T-helper 17 cell (primary cell): Measurements from ENCODE around the gene SMIM24. TPM values are rescaled to one million over a fixed set of nuclear protein-coding genes. Genes with fewer than 3 reads are reported as not detected.
A peak's percentile ranks its signal among the peaks of the same experiment; 100 is the strongest.
"Not testable (repeated sequence)": the region's sequence is repeated elsewhere in the genome, so short reads cannot be mapped to it uniquely, and the experiment has no call there.

Source experiments
- ATAC-seq: fragments of 150-1000 bp; cut with Tn5 transposase; 2 replicates; pipeline ENCODE4 v1.10.0; 2021; ENCODE audit warnings: mild to moderate bottlenecking, moderate library complexity
- DNase-seq, 3 donors: peaks; one replicate each; pipeline versions ENCODE4 v3.0.0 to v3.0.0-alpha.2; 2020 to 2021
- H3K9me3 ChIP-seq: one replicate; pipeline ENCODE4 v1.7.0; 2013; ENCODE audit warnings: low read length, mild to moderate bottlenecking; ENCODE audit not compliant: control insufficient read depth, poor library complexity, severe bottlenecking
- H3K27ac Mint-ChIP-seq: one replicate; pipeline ENCODE4 v1.8.0; 2022; ENCODE audit warnings: mild to moderate bottlenecking, moderate library complexity, mixed read lengths
- H3K27me3 Mint-ChIP-seq: one replicate; pipeline ENCODE4 v1.8.0; 2022; ENCODE audit warnings: mixed read lengths
- H3K36me3 Mint-ChIP-seq: one replicate; pipeline ENCODE4 v1.8.0; 2022; ENCODE audit warnings: low read depth, mixed read lengths
- H3K4me1 Mint-ChIP-seq: one replicate; pipeline ENCODE4 v1.8.0; 2022; ENCODE audit warnings: mild to moderate bottlenecking, mixed read lengths
- H3K4me3 Mint-ChIP-seq: one replicate; pipeline ENCODE4 v1.8.0; 2022; ENCODE audit warnings: mild to moderate bottlenecking, moderate library complexity, mixed read lengths
- total RNA-seq, 4 donors: library from RNA in 2 of 4; stranded (reverse) in 2 of 4; gene quantifications; one replicate each; pipeline ENCODE4 v1.2.3 and lab custom pipeline; 2022 to 2026

SMIM24 gene
- total RNA-seq, 2 donors from 2014 or later, result not detected

GRCh38 chr19:3443840-3444694, 36.3 kb downstream of the SMIM24 start:
- H3K27me3 Mint-ChIP-seq, result no peaks in the 10 kb centered on the region
- ATAC-seq (no peak), DNase-seq (no peak)
- H3K36me3 Mint-ChIP-seq, result no peaks in the 10 kb centered on the region
- H3K9me3 ChIP-seq, result no peaks in the 10 kb centered on the region
- H3K4me3 Mint-ChIP-seq, result no peak overlapping the region
- no peak overlapping the region for H3K27ac Mint-ChIP-seq
- H3K4me1 Mint-ChIP-seq, result peaks cover 4% of the 10 kb centered on the region

GRCh38 chr19:3442487-3443071, 37.7 kb downstream of the SMIM24 start:
- no peak for ATAC-seq
- H3K9me3 ChIP-seq, result no peaks in the 10 kb centered on the region
- Mint-ChIP-seq H3K4me1 (peaks cover 4% of the 10 kb centered on the region), H3K4me3 (no peak overlapping the region), H3K27me3 (no peaks in the 10 kb centered on the region), H3K27ac (no peak overlapping the region), H3K36me3 (no peaks in the 10 kb centered on the region)
- no peak for DNase-seq

- no peaks in the 10 kb centered on the region for H3K9me3 ChIP-seq
- H3K4me3 Mint-ChIP-seq, result no peak overlapping the region
- no peaks in the 10 kb centered on the region for H3K36me3 Mint-ChIP-seq
- DNase-seq (no peak), ATAC-seq (no peak)
- H3K27me3 Mint-ChIP-seq, result no peaks in the 10 kb centered on the region
- H3K27ac Mint-ChIP-seq, result no peak overlapping the region
- peaks cover 4% of the 10 kb centered on the region for H3K4me1 Mint-ChIP-seq
Observed at GRCh38 chr19:3441986-3442329, 38.4 kb downstream of the SMIM24 start.

- H3K27me3 Mint-ChIP-seq, result no peaks in the 10 kb centered on the region
- H3K9me3 ChIP-seq, result no peaks in the 10 kb centered on the region
- H3K36me3 Mint-ChIP-seq, result no peaks in the 10 kb centered on the region
- ATAC-seq, result no peak
- DNase-seq, result no peak
- no peak overlapping the region for H3K4me3 Mint-ChIP-seq
- H3K27ac Mint-ChIP-seq, result no peak overlapping the region
- peaks cover 4% of the 10 kb centered on the region for H3K4me1 Mint-ChIP-seq
Observed at GRCh38 chr19:3441089-3441985, 39.0 kb downstream of the SMIM24 start.

- no peak overlapping the region for H3K4me3 Mint-ChIP-seq
- H3K27ac Mint-ChIP-seq, result no peak overlapping the region
- H3K27me3 Mint-ChIP-seq, result no peaks in the 10 kb centered on the region
- no peaks in the 10 kb centered on the region for H3K36me3 Mint-ChIP-seq
- peak; percentile 56 for ATAC-seq
- DNase-seq, result peak; percentile 29 to 59 (median 30)
- H3K9me3 ChIP-seq, result no peaks in the 10 kb centered on the region
- H3K4me1 Mint-ChIP-seq, result peaks cover 8% of the 10 kb centered on the region
Observed at GRCh38 chr19:3440082-3440481, 40.2 kb downstream of the SMIM24 start.

- ATAC-seq, result peak; percentile 98
- peak overlapping the region; percentile 92 for H3K4me3 Mint-ChIP-seq
Observed at GRCh38 chr19:3434630-3435553, 45.4 kb downstream of the SMIM24 start.

GRCh38 chr19:3433805-3434540, 46.4 kb downstream of the SMIM24 start:
- no peaks in the 10 kb centered on the region for H3K36me3 Mint-ChIP-seq
- DNase-seq (no peak), ATAC-seq (no peak)
- H3K27me3 Mint-ChIP-seq, result no peaks in the 10 kb centered on the region
- H3K9me3 ChIP-seq, result no peaks in the 10 kb centered on the region
- H3K4me1 Mint-ChIP-seq, result peaks cover 15% of the 10 kb centered on the region
- peak overlapping the region; percentile 92 for H3K4me3 Mint-ChIP-seq
- H3K27ac Mint-ChIP-seq, result peak overlapping the region; percentile 91

More at GRCh38 chr19:3434630-3435553, 45.4 kb downstream of the SMIM24 start:
- H3K27ac Mint-ChIP-seq, result peak overlapping the region; percentile 91
- no peaks in the 10 kb centered on the region for H3K27me3 Mint-ChIP-seq
- H3K36me3 Mint-ChIP-seq, result no peaks in the 10 kb centered on the region
- H3K4me1 Mint-ChIP-seq, result peaks cover 15% of the 10 kb centered on the region
- no peaks in the 10 kb centered on the region for H3K9me3 ChIP-seq
- peak; percentile 87 to 91 (median 90) for DNase-seq

GRCh38 chr19:3433313-3433712, 47.0 kb downstream of the SMIM24 start:
- Mint-ChIP-seq H3K27ac (no peak overlapping the region), H3K27me3 (no peaks in the 10 kb centered on the region), H3K4me1 (peaks cover 15% of the 10 kb centered on the region), H3K36me3 (no peaks in the 10 kb centered on the region), H3K4me3 (no peak overlapping the region)
- ATAC-seq (no peak), DNase-seq (no peak)
- no peaks in the 10 kb centered on the region for H3K9me3 ChIP-seq

- no peaks in the 10 kb centered on the region for H3K9me3 ChIP-seq
- Mint-ChIP-seq H3K27me3 (no peaks in the 10 kb centered on the region), H3K4me3 (no peak overlapping the region), H3K27ac (no peak overlapping the region), H3K36me3 (peaks cover 3% of the 10 kb centered on the region), H3K4me1 (peaks cover 20% of the 10 kb centered on the region)
- ATAC-seq (no peak), DNase-seq (no peak)
Observed at GRCh38 chr19:3431760-3432397, 48.4 kb downstream of the SMIM24 start.

GRCh38 chr19:3430366-3430680, 50.0 kb downstream of the SMIM24 start:
- H3K9me3 ChIP-seq, H3K36me3 Mint-ChIP-seq, H3K4me3 Mint-ChIP-seq, H3K27me3 Mint-ChIP-seq, DNase-seq, H3K27ac Mint-ChIP-seq, ATAC-seq: not testable (repeated sequence)
- H3K4me1 Mint-ChIP-seq, result peaks cover 17% of the 10 kb centered on the region

- no peak for ATAC-seq
Observed at GRCh38 chr19:3426433-3426832, 53.9 kb downstream of the SMIM24 start.

More at GRCh38 chr19:3426433-3426832, 53.9 kb downstream of the SMIM24 start:
- H3K9me3 ChIP-seq, result no peaks in the 10 kb centered on the region
- no peak overlapping the region for H3K27ac Mint-ChIP-seq
- no peaks in the 10 kb centered on the region for H3K27me3 Mint-ChIP-seq
- H3K4me3 Mint-ChIP-seq, result no peak overlapping the region
- H3K36me3 Mint-ChIP-seq, result peaks cover 3% of the 10 kb centered on the region
- peaks cover 7% of the 10 kb centered on the region for H3K4me1 Mint-ChIP-seq
- no peak for DNase-seq
